GM12878 (cell line): Measurements from ENCODE around the gene MRPL12. TPM values are rescaled to one million over a fixed set of nuclear protein-coding genes. Genes with fewer than 3 reads are reported as not detected.

ENCODE experiments used
- ATF7 ChIP-seq: fragments of 450-650 bp; IDR thresholded peaks from 2 replicates; pipeline ENCODE4 v1.6.1; 2016; ENCODE audit warnings: low read depth, mild to moderate bottlenecking
- BACH1 ChIP-seq: fragments of 450-650 bp; IDR thresholded peaks from 2 replicates; pipeline ENCODE4 v1.6.1; 2017; ENCODE audit warnings: mild to moderate bottlenecking, borderline replicate concordance
- BHLHE40 ChIP-seq, 2 experiments: fragments of 450-650 bp in 1 of 2; IDR thresholded peaks; 2 replicates each; pipeline ENCODE4 v1.6.1; 2011 to 2017; ENCODE audit warnings: low read depth in 2 of 2, borderline replicate concordance in 1 of 2, improper control_type of control experiment in 1 of 2, low read length in 1 of 2, mild to moderate bottlenecking in 1 of 2
- CBFB ChIP-seq: IDR thresholded peaks from 2 replicates; pipeline ENCODE4 v1.6.1; 2016; ENCODE audit warnings: antibody characterized with exemption, low read depth
- CEBPB ChIP-seq, 2 experiments: fragments of 150-350 bp in 1 of 2; IDR thresholded peaks; 2 replicates each; pipeline ENCODE4 v1.6.1; 2012 to 2014; ENCODE audit warnings: low read depth in 2 of 2, low read length in 2 of 2, borderline replicate concordance in 1 of 2, inconsistent platforms in 1 of 2
- EZH2 ChIP-seq: IDR thresholded peaks from 2 replicates; pipeline ENCODE4 v1.6.1; 2012; ENCODE audit warnings: low read depth, mild to moderate bottlenecking, control low read depth, inconsistent platforms, low read length, borderline replicate concordance; ENCODE audit not compliant: control insufficient read depth
- FOXK2 ChIP-seq: fragments of 450-650 bp; IDR thresholded peaks from 2 replicates; pipeline ENCODE4 v1.6.1; 2017; ENCODE audit warnings: mild to moderate bottlenecking, moderate library complexity
- FOXM1 ChIP-seq: IDR thresholded peaks from 2 replicates; pipeline ENCODE4 v1.6.1; 2012; ENCODE audit warnings: low read depth, mild to moderate bottlenecking, inconsistent platforms, low read length, moderate library complexity
- JUNB ChIP-seq: IDR thresholded peaks from 2 replicates; pipeline ENCODE4 v1.6.1; 2016; ENCODE audit warnings: antibody characterized with exemption, mild to moderate bottlenecking
- LARP7 ChIP-seq: fragments of 450-650 bp; IDR thresholded peaks from 2 replicates; pipeline ENCODE4 v1.6.1; 2017; ENCODE audit warnings: mild to moderate bottlenecking
- NBN ChIP-seq: fragments of 450-650 bp; IDR thresholded peaks from 2 replicates; pipeline ENCODE4 v1.6.1; 2016
- NFYB ChIP-seq: IDR thresholded peaks from 2 replicates; pipeline ENCODE4 v1.6.1; 2011; ENCODE audit warnings: low read depth, mild to moderate bottlenecking, low read length, improper control_type of control experiment, moderate library complexity; ENCODE audit not compliant: insufficient read depth
- NKRF ChIP-seq: fragments of 450-650 bp; conservative IDR thresholded peaks from 2 replicates; pipeline ENCODE4 v1.6.1; 2017; ENCODE audit warnings: mild to moderate bottlenecking, moderate library complexity
- PAX5 ChIP-seq: IDR thresholded peaks from 2 replicates; pipeline ENCODE4 v1.6.1; 2011; ENCODE audit warnings: low read depth, low read length, borderline replicate concordance
- PBX3 ChIP-seq: IDR thresholded peaks from 2 replicates; pipeline ENCODE4 v1.6.1; 2011; ENCODE audit warnings: mild to moderate bottlenecking, low read depth, low read length, moderate library complexity; ENCODE audit not compliant: insufficient replicate concordance
- POLR2AphosphoS5 ChIP-seq: IDR thresholded peaks from 2 replicates; pipeline ENCODE4 v1.6.1; 2011; ENCODE audit warnings: mild to moderate bottlenecking, low read length, inconsistent platforms
- RAD21 ChIP-seq: IDR thresholded peaks from 2 replicates; pipeline ENCODE4 v1.6.1; 2011; ENCODE audit warnings: mild to moderate bottlenecking, low read depth, low read length, moderate library complexity; ENCODE audit not compliant: insufficient read depth
- RELB ChIP-seq: fragments of 450-650 bp; IDR thresholded peaks from 2 replicates; pipeline ENCODE4 v1.6.1; 2017; ENCODE audit warnings: low read depth, mild to moderate bottlenecking, moderate library complexity
- RUNX3 ChIP-seq: IDR thresholded peaks from 2 replicates; pipeline ENCODE4 v1.6.1; 2012; ENCODE audit warnings: low read length, inconsistent platforms
- SMC3 ChIP-seq: IDR thresholded peaks from 2 replicates; pipeline ENCODE4 v1.6.1; 2011; ENCODE audit warnings: low read length, improper control_type of control experiment, borderline replicate concordance
- SP1 ChIP-seq: IDR thresholded peaks from one replicate; pipeline ENCODE4 v1.6.1; 2011; ENCODE audit warnings: low read depth, low read length
- ZBTB33 ChIP-seq: fragments of 450-650 bp; IDR thresholded peaks from 2 replicates; pipeline ENCODE4 v1.6.1; 2017; ENCODE audit warnings: mild to moderate bottlenecking
- ZZZ3 ChIP-seq: IDR thresholded peaks from 2 replicates; pipeline ENCODE4 v1.6.1; 2011; ENCODE audit warnings: low read depth; ENCODE audit not compliant: control insufficient read depth, insufficient read length
- polyA plus RNA-seq, 11 experiments: library from polyadenylated mRNA; depleted of rRNA in 4 of 11; unstranded in 6 of 11; stranded (reverse) in 5 of 11; fragments of >200 nt; fragmentation: Nextera tagmentation in 4 of 11; fragmentation: Illumina TruSeq in 1 of 11; extraction: Ambion mirVana in 4 of 11; extraction: Trizol in 1 of 11; gene quantifications; 1 replicate in 1 of 11; 2 replicates in 10 of 11; pipeline versions ENCODE4 v1.2.1 to v1.2.3, GENCODE V29; 2011 to 2016; ENCODE audit warnings: inconsistent platforms in 2 of 11, missing spikeins in 2 of 11, low read depth in 1 of 11
- total RNA-seq, 4 experiments: library from RNA; depleted of rRNA in 3 of 4; stranded (reverse); fragments of >200 nt in 3 of 4; fragmentation: Illumina TruSeq in 1 of 4; extraction: Trizol in 1 of 4; gene quantifications; 2 replicates each; pipeline versions ENCODE4 v1.2.1 to v1.2.3, GENCODE V29; 2013 to 2021

The MRPL12 gene
- total and polyA plus RNA-seq, 10 of the 15 experiments (the other 5 are each of a cell fraction or from before 2014, with no cell fraction given): 1.3 to 269 (median 117) TPM

- TF ChIP-seq ZBTB33: no peak
- TF ChIP-seq NKRF: no peak
- TF ChIP-seq SP1: no peak
- no peak for TF ChIP-seq ZZZ3
- no peak for TF ChIP-seq CBFB
- 0 out of 2 replicates have a peak, but pooled peaks have one; percentile 34 for TF ChIP-seq RELB
- TF ChIP-seq EZH2: no peak
- no peak for TF ChIP-seq FOXK2
- TF ChIP-seq JUNB: no peak
- TF ChIP-seq PBX3: no peak
- no peak for TF ChIP-seq SMC3
- no peak for TF ChIP-seq FOXM1
- TF ChIP-seq BACH1: 0 out of 2 replicates have a peak, but pooled peaks have one; percentile 29
- peak; percentile 28; the same call in 1 of the 2 replicates for TF ChIP-seq PAX5
- TF ChIP-seq RAD21: no peak
- no peak for TF ChIP-seq CEBPB (IDR thresholded peaks at IDR 0.05; ENCODE audit: borderline replicate concordance in 1 of 2, low read depth in 2 of 2, low read length in 2 of 2)
- peak; percentile 35; the same call in 1 of the 2 replicates for TF ChIP-seq NFYB
- TF ChIP-seq ATF7: no peak
- TF ChIP-seq LARP7: no peak
- no peak for TF ChIP-seq RUNX3
- TF ChIP-seq NBN: no peak
- TF ChIP-seq POLR2AphosphoS5: peak; percentile 68; the same call in 1 of the 2 replicates
- TF ChIP-seq BHLHE40 (IDR thresholded peaks at IDR 0.05; ENCODE audit: borderline replicate concordance in 1 of 2, low read depth in 2 of 2, low read length in 1 of 2): no peak
Measured at GRCh38 chr17:81665205-81666091, 37.7 kb upstream of the MRPL12 start (continued).
